Panc1 (cell line): ENCODE measurements around the gene TNNC1. TPM values are rescaled to one million over a fixed set of nuclear protein-coding genes. Genes with fewer than 3 reads are reported as not detected.

Source experiments
- ATAC-seq: fragments of 200-7000 bp; cut with Tn5 transposase; 2 replicates; pipeline ENCODE4 v1.9.1; 2020; ENCODE audit warnings: mild to moderate bottlenecking, moderate library complexity
- BruUV-seq: library from RNA; stranded (reverse); fragments of 400-500 nt; replicated peaks from 2 replicates; lab custom pipeline; 2021; lab: Mats Ljungman, UMichigan
- CTCF ChIA-PET: fragments of 300-600 bp; sonication (Branson Sonifier 250); formaldehyde crosslinking; loops from one replicate; lab custom pipeline; 2022; ENCODE audit warnings: antibody characterized with exemption; lab: Charles Lee
- POLR2A ChIA-PET: fragments of 300-600 bp; sonication (Branson Sonifier 250); formaldehyde crosslinking; loops from one replicate; lab custom pipeline; 2022; ENCODE audit warnings: antibody characterized with exemption; lab: Charles Lee
- DNase-seq: peaks from one replicate; pipeline ENCODE4 v3.0.0-alpha.2; 2010; ENCODE audit warnings: low read depth, low spot score
- H3K27ac ChIP-seq: 2 replicates; pipeline ENCODE4 v1.5.1; 2011; ENCODE audit warnings: mild to moderate bottlenecking, low read length, inconsistent platforms
- H3K27me3 ChIP-seq: fragments of 200-500 bp; sonication (Bioruptor generic); 2 replicates; pipeline ENCODE4 v1.6.0; 2014; ENCODE audit warnings: low read length, inconsistent platforms; ENCODE audit not compliant: control insufficient read depth, insufficient read depth
- H3K36me3 ChIP-seq: fragments of 200-500 bp; sonication (Bioruptor generic); 2 replicates; pipeline ENCODE4 v1.5.1; 2014; ENCODE audit warnings: inconsistent platforms, mild to moderate bottlenecking, low read length, moderate library complexity; ENCODE audit not compliant: control insufficient read depth, insufficient read depth
- H3K4me1 ChIP-seq: 2 replicates; pipeline ENCODE4 v1.5.1; 2011; ENCODE audit warnings: inconsistent platforms, mild to moderate bottlenecking, low read length, moderate library complexity; ENCODE audit not compliant: control insufficient read depth, insufficient read depth
- H3K4me3 ChIP-seq, 2 experiments: 2 replicates each; pipeline ENCODE4 v1.5.1; 2011 to 2012; ENCODE audit warnings: low read depth in 2 of 2, low read length in 2 of 2, mild to moderate bottlenecking in 2 of 2, inconsistent platforms in 1 of 2, moderate library complexity in 1 of 2
- H3K9me3 ChIP-seq: fragments of 200-500 bp; sonication (Bioruptor generic); 2 replicates; pipeline ENCODE4 v1.5.1; 2014; ENCODE audit warnings: low read depth, mild to moderate bottlenecking, inconsistent platforms, low read length, moderate library complexity; ENCODE audit not compliant: control insufficient read depth, insufficient read depth
- CTCF ChIP-seq: fragments of 450-650 bp; IDR thresholded peaks from 2 replicates; pipeline ENCODE4 v1.5.1; 2017; ENCODE audit warnings: mild to moderate bottlenecking
- POLR2AphosphoS5 ChIP-seq: IDR thresholded peaks from 2 replicates; pipeline ENCODE4 v1.6.1; 2012; ENCODE audit warnings: mild to moderate bottlenecking, low read depth, low read length, moderate library complexity
- SIN3A ChIP-seq: IDR thresholded peaks from 2 replicates; pipeline ENCODE4 v1.6.1; 2012; ENCODE audit warnings: low read depth, mild to moderate bottlenecking, low read length, moderate library complexity, borderline replicate concordance; ENCODE audit not compliant: insufficient read depth
- TCF7L2 ChIP-seq: IDR thresholded peaks from 2 replicates; pipeline ENCODE4 v1.6.1; 2011; ENCODE audit warnings: mild to moderate bottlenecking, low read depth, low read length, inconsistent platforms
- in situ Hi-C: cut with HindIII; loops from 2 replicates; pipeline ENCODE4 v1.10.0; 2016; ENCODE audit warnings: low sequenced_read_pairs, low pct_unique_long_range_greater_than_20kb
- intact Hi-C: fragments of 100-400 bp; cut with micrococcal nuclease; formaldehyde crosslinking; loops from one replicate; pipeline ENCODE4 v1.10.0; 2022; ENCODE audit not compliant: unreplicated experiment
- total RNA-seq: library from RNA; stranded (reverse); gene quantifications from one replicate; pipeline ENCODE4 v1.2.1, GENCODE V29; 2021; ENCODE audit not compliant: unreplicated experiment
- TF ChIP-seq, protein P1 (sequence below), 2 experiments: IDR thresholded peaks; 2 replicates each; pipeline ENCODE4 v1.6.1; 2011 to 2012; ENCODE audit warnings: low read depth in 2 of 2, control low read depth in 1 of 2, low read length in 1 of 2, mild to moderate bottlenecking in 1 of 2, moderate library complexity in 1 of 2; ENCODE audit not compliant: insufficient read depth in 1 of 2

TNNC1 gene
- total RNA-seq, 1 experiment from 2014 or later = 5.2 TPM

GRCh38 chr3:52502001-52502400 lies 48.2 kb upstream of the TNNC1 start:
- intact Hi-C loops (no loop called here), in situ Hi-C loops (no loop called here)
- Histone ChIP-seq H3K27ac (no peak overlapping the region), H3K4me3 (no peak overlapping the region), H3K36me3 (no peaks in the 10 kb centered on the region), H3K27me3 (no peaks in the 10 kb centered on the region), H3K4me1 (no peaks in the 10 kb centered on the region), H3K9me3 (no peaks in the 10 kb centered on the region)
- DNase-seq (no peak), ATAC-seq (no peak)
- BruUV-seq = no TSS peak
- ChIA-PET POLR2A (no interaction called here), CTCF (no interaction called here)
- no peak for TF ChIP-seq TCF7L2
- TF ChIP-seq, protein P1, sequence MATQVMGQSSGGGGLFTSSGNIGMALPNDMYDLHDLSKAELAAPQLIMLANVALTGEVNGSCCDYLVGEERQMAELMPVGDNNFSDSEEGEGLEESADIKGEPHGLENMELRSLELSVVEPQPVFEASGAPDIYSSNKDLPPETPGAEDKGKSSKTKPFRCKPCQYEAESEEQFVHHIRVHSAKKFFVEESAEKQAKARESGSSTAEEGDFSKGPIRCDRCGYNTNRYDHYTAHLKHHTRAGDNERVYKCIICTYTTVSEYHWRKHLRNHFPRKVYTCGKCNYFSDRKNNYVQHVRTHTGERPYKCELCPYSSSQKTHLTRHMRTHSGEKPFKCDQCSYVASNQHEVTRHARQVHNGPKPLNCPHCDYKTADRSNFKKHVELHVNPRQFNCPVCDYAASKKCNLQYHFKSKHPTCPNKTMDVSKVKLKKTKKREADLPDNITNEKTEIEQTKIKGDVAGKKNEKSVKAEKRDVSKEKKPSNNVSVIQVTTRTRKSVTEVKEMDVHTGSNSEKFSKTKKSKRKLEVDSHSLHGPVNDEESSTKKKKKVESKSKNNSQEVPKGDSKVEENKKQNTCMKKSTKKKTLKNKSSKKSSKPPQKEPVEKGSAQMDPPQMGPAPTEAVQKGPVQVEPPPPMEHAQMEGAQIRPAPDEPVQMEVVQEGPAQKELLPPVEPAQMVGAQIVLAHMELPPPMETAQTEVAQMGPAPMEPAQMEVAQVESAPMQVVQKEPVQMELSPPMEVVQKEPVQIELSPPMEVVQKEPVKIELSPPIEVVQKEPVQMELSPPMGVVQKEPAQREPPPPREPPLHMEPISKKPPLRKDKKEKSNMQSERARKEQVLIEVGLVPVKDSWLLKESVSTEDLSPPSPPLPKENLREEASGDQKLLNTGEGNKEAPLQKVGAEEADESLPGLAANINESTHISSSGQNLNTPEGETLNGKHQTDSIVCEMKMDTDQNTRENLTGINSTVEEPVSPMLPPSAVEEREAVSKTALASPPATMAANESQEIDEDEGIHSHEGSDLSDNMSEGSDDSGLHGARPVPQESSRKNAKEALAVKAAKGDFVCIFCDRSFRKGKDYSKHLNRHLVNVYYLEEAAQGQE (IDR thresholded peaks at IDR 0.05; ENCODE audit: insufficient read depth in 1 of 2, low read depth in 2 of 2, low read length in 1 of 2) = no peak
- no peak for TF ChIP-seq CTCF
- TF ChIP-seq SIN3A = no peak
- no peak for TF ChIP-seq POLR2AphosphoS5

GRCh38 chr3:52501046-52501445 lies 47.2 kb upstream of the TNNC1 start:
- intact Hi-C loops (no loop called here), in situ Hi-C loops (no loop called here)
- TF ChIP-seq TCF7L2 (no peak), POLR2AphosphoS5 (no peak), CTCF (no peak), SIN3A (no peak)
- TF ChIP-seq, protein P1 (IDR thresholded peaks at IDR 0.05; ENCODE audit: insufficient read depth in 1 of 2, low read depth in 2 of 2, low read length in 1 of 2) = no peak
- no peaks in the 10 kb centered on the region for H3K27me3 ChIP-seq
- no peak overlapping the region for H3K27ac ChIP-seq
- H3K4me1 ChIP-seq = no peaks in the 10 kb centered on the region
- no peak for DNase-seq
- ATAC-seq = no peak
- no peaks in the 10 kb centered on the region for H3K36me3 ChIP-seq
- H3K4me3 ChIP-seq = no peak overlapping the region
- no peaks in the 10 kb centered on the region for H3K9me3 ChIP-seq
- CTCF ChIA-PET = no interaction called here
- POLR2A ChIA-PET = no interaction called here
- no TSS peak for BruUV-seq
